ENCODE measurements around the gene GDAP2.

Gene GDAP2

DNA sequence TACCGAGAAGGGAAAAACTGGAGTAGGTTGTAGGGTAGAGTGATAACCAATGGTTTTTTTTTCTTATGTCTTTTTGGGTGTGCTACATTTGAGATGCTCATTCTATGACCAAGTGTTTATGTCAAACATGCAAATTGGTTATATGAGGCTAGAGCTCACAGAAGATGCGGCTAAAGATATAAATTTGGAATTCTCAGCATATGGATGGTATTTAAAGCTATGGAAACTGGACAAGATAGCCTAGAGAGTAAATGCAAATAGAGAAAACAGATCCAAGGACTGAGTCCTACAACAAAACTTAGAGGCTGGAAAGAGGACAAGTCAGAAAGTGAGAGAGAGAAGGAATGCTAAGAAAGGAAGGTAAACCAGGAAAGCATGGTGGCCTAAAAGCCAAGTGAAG lies 7.4 kb downstream of the GDAP2 start:
- Histone ChIP-seq H4K20me1 (ENCODE audit: insufficient read depth) (no peaks in the 10 kb centered on the region), H2AFZ (ENCODE audit: low read depth) (no peak overlapping the region), H3K79me2 (ENCODE audit: insufficient read depth, low read depth) (no peaks in the 10 kb centered on the region), H3K9ac (no peak overlapping the region), H3K36me3 (ENCODE audit: insufficient read depth) (no peaks in the 10 kb centered on the region), H3K4me3 (IDR thresholded peaks at IDR 0.05; ENCODE audit: insufficient read depth, low read depth, low read length) (no peak overlapping the region), H3K27ac (no peak overlapping the region), H3K27me3 (ENCODE audit: insufficient read depth, low read depth) (no peaks in the 10 kb centered on the region), H3K4me1 (ENCODE audit: low read depth, poor library complexity, severe bottlenecking) (no peaks in the 10 kb centered on the region), H3K4me2 (no peak overlapping the region)
- TF ChIP-seq, protein P1, sequence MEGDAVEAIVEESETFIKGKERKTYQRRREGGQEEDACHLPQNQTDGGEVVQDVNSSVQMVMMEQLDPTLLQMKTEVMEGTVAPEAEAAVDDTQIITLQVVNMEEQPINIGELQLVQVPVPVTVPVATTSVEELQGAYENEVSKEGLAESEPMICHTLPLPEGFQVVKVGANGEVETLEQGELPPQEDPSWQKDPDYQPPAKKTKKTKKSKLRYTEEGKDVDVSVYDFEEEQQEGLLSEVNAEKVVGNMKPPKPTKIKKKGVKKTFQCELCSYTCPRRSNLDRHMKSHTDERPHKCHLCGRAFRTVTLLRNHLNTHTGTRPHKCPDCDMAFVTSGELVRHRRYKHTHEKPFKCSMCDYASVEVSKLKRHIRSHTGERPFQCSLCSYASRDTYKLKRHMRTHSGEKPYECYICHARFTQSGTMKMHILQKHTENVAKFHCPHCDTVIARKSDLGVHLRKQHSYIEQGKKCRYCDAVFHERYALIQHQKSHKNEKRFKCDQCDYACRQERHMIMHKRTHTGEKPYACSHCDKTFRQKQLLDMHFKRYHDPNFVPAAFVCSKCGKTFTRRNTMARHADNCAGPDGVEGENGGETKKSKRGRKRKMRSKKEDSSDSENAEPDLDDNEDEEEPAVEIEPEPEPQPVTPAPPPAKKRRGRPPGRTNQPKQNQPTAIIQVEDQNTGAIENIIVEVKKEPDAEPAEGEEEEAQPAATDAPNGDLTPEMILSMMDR (conservative IDR thresholded peaks at IDR 0.05; ENCODE audit: low read depth, low read length) = no peak

DNA sequence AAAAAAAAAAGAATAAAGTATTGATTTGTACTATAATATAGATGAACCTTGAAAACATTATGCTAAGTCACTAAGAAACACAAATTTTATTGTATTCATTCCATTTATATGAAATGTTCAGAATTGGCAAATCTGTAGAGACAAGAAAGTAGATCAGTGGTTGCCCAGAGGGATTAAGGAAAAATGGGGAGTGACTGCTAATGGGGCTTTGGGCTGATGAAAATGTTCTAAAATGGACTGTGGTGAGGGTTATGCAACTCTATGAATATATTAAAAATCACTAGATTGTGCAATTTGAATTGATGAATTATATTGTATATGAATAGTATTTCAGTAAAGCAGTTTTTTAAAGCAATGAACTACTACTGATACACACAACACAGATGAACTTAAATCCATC lies 10.0 kb downstream of the GDAP2 start:
- TF ChIP-seq, protein P1 (conservative IDR thresholded peaks at IDR 0.05; ENCODE audit: low read depth, low read length) = no peak
- Histone ChIP-seq H3K9ac (no peak overlapping the region), H3K4me1 (ENCODE audit: low read depth, poor library complexity, severe bottlenecking) (no peaks in the 10 kb centered on the region), H3K27ac (no peak overlapping the region), H3K4me3 (IDR thresholded peaks at IDR 0.05; ENCODE audit: insufficient read depth, low read depth, low read length) (no peak overlapping the region), H3K27me3 (ENCODE audit: insufficient read depth, low read depth) (no peaks in the 10 kb centered on the region), H3K79me2 (ENCODE audit: insufficient read depth, low read depth) (no peaks in the 10 kb centered on the region), H4K20me1 (ENCODE audit: insufficient read depth) (no peaks in the 10 kb centered on the region), H3K36me3 (ENCODE audit: insufficient read depth) (no peaks in the 10 kb centered on the region), H3K4me2 (no peak overlapping the region), H2AFZ (ENCODE audit: low read depth) (no peak overlapping the region)

DNA sequence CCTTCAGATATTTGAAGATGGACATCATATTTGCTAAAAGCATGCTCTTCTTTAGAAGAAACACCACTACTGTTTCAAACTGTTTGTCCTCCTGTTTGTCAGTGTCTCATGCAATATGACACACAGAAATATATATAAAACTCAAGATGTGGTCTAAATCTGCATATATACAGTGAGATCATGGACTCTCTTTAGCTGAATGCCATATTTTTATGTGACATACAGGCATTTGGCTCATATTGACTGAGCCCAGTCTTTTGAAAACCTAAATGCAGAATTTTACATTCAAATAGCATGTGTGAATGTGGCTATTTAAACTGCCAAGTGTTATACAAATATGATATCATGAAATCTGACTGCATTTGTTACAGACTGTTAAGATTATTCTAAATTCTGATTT lies 18.4 kb downstream of the GDAP2 start:
- Histone ChIP-seq H3K4me2 (no peak overlapping the region), H3K36me3 (ENCODE audit: insufficient read depth) (no peaks in the 10 kb centered on the region), H2AFZ (ENCODE audit: low read depth) (no peak overlapping the region), H3K4me3 (IDR thresholded peaks at IDR 0.05; ENCODE audit: insufficient read depth, low read depth, low read length) (no peak overlapping the region), H4K20me1 (ENCODE audit: insufficient read depth) (no peaks in the 10 kb centered on the region), H3K79me2 (ENCODE audit: insufficient read depth, low read depth) (no peaks in the 10 kb centered on the region), H3K9ac (no peak overlapping the region), H3K27ac (no peak overlapping the region), H3K4me1 (ENCODE audit: low read depth, poor library complexity, severe bottlenecking) (no peaks in the 10 kb centered on the region), H3K27me3 (ENCODE audit: insufficient read depth, low read depth) (no peaks in the 10 kb centered on the region)
- TF ChIP-seq, protein P1 (conservative IDR thresholded peaks at IDR 0.05; ENCODE audit: low read depth, low read length) = no peak

DNA sequence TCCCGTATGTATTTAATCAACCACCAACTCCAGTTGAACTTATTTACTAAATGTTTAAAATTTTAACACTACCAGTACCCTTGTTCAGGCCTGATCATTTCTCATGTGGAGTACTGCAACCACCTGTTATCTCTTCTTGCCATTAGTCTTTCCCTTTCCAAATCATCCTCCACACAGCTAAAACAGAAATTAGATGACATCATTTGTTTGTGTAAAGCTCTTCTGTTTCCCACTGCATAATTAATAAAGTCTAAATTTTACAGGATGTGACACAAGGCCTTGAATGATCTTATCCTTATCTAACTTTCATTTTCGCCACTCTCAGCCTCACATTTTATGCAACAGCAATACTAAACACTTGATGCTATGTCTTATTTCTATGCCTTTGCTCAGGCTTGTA lies 24.4 kb downstream of the GDAP2 start:
- Histone ChIP-seq H3K36me3 (ENCODE audit: insufficient read depth) (no peaks in the 10 kb centered on the region), H3K27ac (no peak overlapping the region), H3K27me3 (ENCODE audit: insufficient read depth, low read depth) (no peaks in the 10 kb centered on the region), H3K4me3 (IDR thresholded peaks at IDR 0.05; ENCODE audit: insufficient read depth, low read depth, low read length) (no peak overlapping the region), H3K79me2 (ENCODE audit: insufficient read depth, low read depth) (no peaks in the 10 kb centered on the region), H3K4me1 (ENCODE audit: low read depth, poor library complexity, severe bottlenecking) (no peaks in the 10 kb centered on the region), H2AFZ (ENCODE audit: low read depth) (no peak overlapping the region), H3K9ac (no peak overlapping the region), H4K20me1 (ENCODE audit: insufficient read depth) (no peaks in the 10 kb centered on the region), H3K4me2 (no peak overlapping the region)
- TF ChIP-seq, protein P1 (conservative IDR thresholded peaks at IDR 0.05; ENCODE audit: low read depth, low read length) = no peak

DNA sequence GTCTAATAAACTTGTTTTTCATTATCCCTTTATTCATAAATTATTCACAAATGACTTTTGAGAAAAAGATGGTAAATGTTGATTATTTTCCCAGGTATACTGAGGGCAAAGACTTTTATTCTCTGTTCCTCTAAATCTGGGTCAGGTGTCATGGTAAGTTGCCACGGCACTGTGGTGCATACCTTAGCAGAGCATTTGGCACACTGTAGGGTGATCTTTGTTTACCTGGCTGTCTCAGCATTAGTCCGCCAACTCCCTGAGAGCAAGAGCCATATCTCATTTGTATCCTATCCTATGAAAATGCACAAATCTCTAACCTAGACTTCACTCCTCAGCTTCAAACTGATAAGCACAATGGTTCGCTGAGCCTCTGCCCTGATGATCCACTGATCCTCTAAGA lies 24.9 kb downstream of the GDAP2 start:
- Histone ChIP-seq H3K79me2 (ENCODE audit: insufficient read depth, low read depth) (no peaks in the 10 kb centered on the region), H3K4me1 (ENCODE audit: low read depth, poor library complexity, severe bottlenecking) (no peaks in the 10 kb centered on the region), H3K27ac (no peak overlapping the region), H3K4me2 (no peak overlapping the region), H3K4me3 (IDR thresholded peaks at IDR 0.05; ENCODE audit: insufficient read depth, low read depth, low read length) (no peak overlapping the region), H4K20me1 (ENCODE audit: insufficient read depth) (no peaks in the 10 kb centered on the region), H3K9ac (no peak overlapping the region), H3K36me3 (ENCODE audit: insufficient read depth) (no peaks in the 10 kb centered on the region), H3K27me3 (ENCODE audit: insufficient read depth, low read depth) (no peaks in the 10 kb centered on the region), H2AFZ (ENCODE audit: low read depth) (no peak overlapping the region)
- TF ChIP-seq, protein P1 (conservative IDR thresholded peaks at IDR 0.05; ENCODE audit: low read depth, low read length) = no peak
